GM12874 (cell line): Measurements from ENCODE around the gene PEMT.

Source experiments
- CTCF ChIP-seq: IDR thresholded peaks from 2 replicates; pipeline ENCODE4 v1.5.1; 2011; ENCODE audit warnings: low read depth, mild to moderate bottlenecking, control low read depth, low read length, moderate library complexity; ENCODE audit not compliant: insufficient read depth

PEMT gene

GRCh38 chr17:17484451-17484899 is 107.0 kb downstream of the PEMT start:
- no peak for TF ChIP-seq CTCF

GRCh38 chr17:17481860-17482259 is 109.6 kb downstream of the PEMT start:
- TF ChIP-seq CTCF, result no peak

GRCh38 chr17:17480593-17481148 is 110.8 kb downstream of the PEMT start:
- no peak for TF ChIP-seq CTCF

GRCh38 chr17:17479209-17479608 is 112.3 kb downstream of the PEMT start:
- TF ChIP-seq CTCF, result no peak

GRCh38 chr17:17476865-17477467 is 114.5 kb downstream of the PEMT start, which contains the start of gene MED9:
MED9 (plus strand) TSS chr17:17477000; CDS start chr17:17477042, 42 bp downstream.
- TF ChIP-seq CTCF, result no peak

GRCh38 chr17:17474341-17474740 is 117.2 kb downstream of the PEMT start:
- no peak for TF ChIP-seq CTCF

- no peak for TF ChIP-seq CTCF
These were observed 119.1 kb downstream of the PEMT start for GRCh38 chr17:17472333-17472920.
